ENCODE results near the gene BAHCC1.

DNA sequence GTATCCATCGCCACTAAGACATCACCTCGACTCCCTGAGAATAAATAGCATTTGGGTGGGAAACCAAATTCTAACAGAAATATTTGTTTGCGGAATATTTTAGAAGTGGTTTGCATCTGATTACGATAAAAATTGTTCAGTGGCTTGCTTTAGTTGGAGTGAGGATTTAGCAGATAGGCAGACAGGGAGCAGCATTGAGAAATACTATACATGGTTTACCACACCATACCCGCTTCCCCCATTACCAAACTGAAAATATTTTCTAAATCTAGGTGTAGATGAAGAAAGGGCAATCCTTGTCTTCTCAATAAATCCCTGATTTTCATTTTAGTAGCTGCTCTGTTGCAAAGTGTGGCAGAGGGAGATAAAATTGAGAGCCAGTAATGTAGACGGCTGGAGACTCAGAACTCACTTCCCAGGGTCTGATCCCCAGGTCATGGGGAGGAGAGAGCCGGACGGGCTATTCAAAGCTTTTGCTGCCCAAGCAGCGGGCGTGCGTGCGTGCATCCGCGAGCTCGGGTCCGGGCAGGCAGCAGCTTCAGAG is 808 bp upstream of the BAHCC1 start:
- TF ChIP-seq, protein P1, sequence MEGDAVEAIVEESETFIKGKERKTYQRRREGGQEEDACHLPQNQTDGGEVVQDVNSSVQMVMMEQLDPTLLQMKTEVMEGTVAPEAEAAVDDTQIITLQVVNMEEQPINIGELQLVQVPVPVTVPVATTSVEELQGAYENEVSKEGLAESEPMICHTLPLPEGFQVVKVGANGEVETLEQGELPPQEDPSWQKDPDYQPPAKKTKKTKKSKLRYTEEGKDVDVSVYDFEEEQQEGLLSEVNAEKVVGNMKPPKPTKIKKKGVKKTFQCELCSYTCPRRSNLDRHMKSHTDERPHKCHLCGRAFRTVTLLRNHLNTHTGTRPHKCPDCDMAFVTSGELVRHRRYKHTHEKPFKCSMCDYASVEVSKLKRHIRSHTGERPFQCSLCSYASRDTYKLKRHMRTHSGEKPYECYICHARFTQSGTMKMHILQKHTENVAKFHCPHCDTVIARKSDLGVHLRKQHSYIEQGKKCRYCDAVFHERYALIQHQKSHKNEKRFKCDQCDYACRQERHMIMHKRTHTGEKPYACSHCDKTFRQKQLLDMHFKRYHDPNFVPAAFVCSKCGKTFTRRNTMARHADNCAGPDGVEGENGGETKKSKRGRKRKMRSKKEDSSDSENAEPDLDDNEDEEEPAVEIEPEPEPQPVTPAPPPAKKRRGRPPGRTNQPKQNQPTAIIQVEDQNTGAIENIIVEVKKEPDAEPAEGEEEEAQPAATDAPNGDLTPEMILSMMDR (IDR thresholded peaks at IDR 0.05): no peak
- TF ChIP-seq EZH2 (IDR thresholded peaks at IDR 0.05) (no peak), EZH2phosphoT487 (IDR thresholded peaks at IDR 0.05) (no peak)

All from neural progenitor cell (in vitro differentiated cells).